ENCODE results near the gene CNKSR3. TPM values are rescaled to one million over a fixed set of nuclear protein-coding genes. Genes with fewer than 3 reads are reported as not detected.
A peak's percentile ranks its signal among the peaks of the same experiment; 100 is the strongest.

Gene CNKSR3
- polyA plus RNA-seq, 1 experiment: 5.2 TPM

- ChIA-PET POLR2A (no interaction called here), CTCF (interaction anchor here (1.5 kb wide), 1 partner anchor 16 kb away, joined by 3 read pairs; no protein-coding TSS in a partner anchor)
- H3K36me3 ChIP-seq (ENCODE audit: control insufficient read depth, insufficient read depth, low read length): no peaks in the 10 kb centered on the region
Measured at GRCh38 chr6:154503658-154504057, 6.8 kb downstream of the CNKSR3 start.

GRCh38 chr6:154502553-154502952 is 7.9 kb downstream of the CNKSR3 start:
- TF ChIP-seq CTCF (IDR thresholded peaks at IDR 0.05; ENCODE audit: insufficient read depth, low read depth, low read length): no peak
- Histone ChIP-seq H3K27me3 (ENCODE audit: control insufficient read depth, insufficient read depth, low read length) (no peaks in the 10 kb centered on the region), H3K4me3 (ENCODE audit: low read depth, low read length) (no peak overlapping the region), H3K36me3 (ENCODE audit: control insufficient read depth, insufficient read depth, low read length) (no peaks in the 10 kb centered on the region)
- no peak for DNase-seq (ENCODE audit: low read depth)
- POLR2A ChIA-PET: no interaction called here
- CTCF ChIA-PET: interaction anchor here (0.6 to 1.0 kb wide), 2 partner anchors 71 to 89 kb away, joined by 3 to 4 read pairs; no protein-coding TSS in a partner anchor

More at GRCh38 chr6:154503658-154504057, 6.8 kb downstream of the CNKSR3 start:
- H3K27me3 ChIP-seq (ENCODE audit: control insufficient read depth, insufficient read depth, low read length): no peaks in the 10 kb centered on the region
- H3K4me3 ChIP-seq (ENCODE audit: low read depth, low read length): no peak overlapping the region
- no peak for DNase-seq (ENCODE audit: low read depth)
- TF ChIP-seq CTCF (IDR thresholded peaks at IDR 0.05; ENCODE audit: insufficient read depth, low read depth, low read length): no peak

- ChIA-PET CTCF (interaction anchor here (0.6 to 1.7 kb wide), 2 partner anchors 11 to 294 kb away, joined by 3 to 8 read pairs; no protein-coding TSS in a partner anchor), POLR2A (no interaction called here)
Measured at GRCh38 chr6:154501578-154501868, 9.0 kb downstream of the CNKSR3 start.

GRCh38 chr6:154500769-154501577 is 9.5 kb downstream of the CNKSR3 start:
- DNase-seq (ENCODE audit: low read depth): no peak
- CTCF ChIA-PET: interaction anchor here (0.6 to 2.3 kb wide), 4 partner anchors 9 to 294 kb away, joined by 3 to 8 read pairs (median 5); partner anchors contain the start of gene CNKSR3
- Histone ChIP-seq H3K27me3 (ENCODE audit: control insufficient read depth, insufficient read depth, low read length) (no peaks in the 10 kb centered on the region), H3K4me3 (ENCODE audit: low read depth, low read length) (no peak overlapping the region), H3K36me3 (ENCODE audit: control insufficient read depth, insufficient read depth, low read length) (no peaks in the 10 kb centered on the region)
- POLR2A ChIA-PET: no interaction called here
- peak; percentile 23; the same call in 1 of the 2 replicates for TF ChIP-seq CTCF (IDR thresholded peaks at IDR 0.05; ENCODE audit: insufficient read depth, low read depth, low read length)

More at GRCh38 chr6:154501578-154501868, 9.0 kb downstream of the CNKSR3 start:
- no peak for DNase-seq (ENCODE audit: low read depth)
- Histone ChIP-seq H3K36me3 (ENCODE audit: control insufficient read depth, insufficient read depth, low read length) (no peaks in the 10 kb centered on the region), H3K4me3 (ENCODE audit: low read depth, low read length) (no peak overlapping the region), H3K27me3 (ENCODE audit: control insufficient read depth, insufficient read depth, low read length) (no peaks in the 10 kb centered on the region)
- TF ChIP-seq CTCF (IDR thresholded peaks at IDR 0.05; ENCODE audit: insufficient read depth, low read depth, low read length): no peak

- POLR2A ChIA-PET: no interaction called here
- no peak for TF ChIP-seq CTCF (IDR thresholded peaks at IDR 0.05; ENCODE audit: insufficient read depth, low read depth, low read length)
Measured at GRCh38 chr6:154499855-154500589, 10.5 kb downstream of the CNKSR3 start.

More at GRCh38 chr6:154499855-154500589, 10.5 kb downstream of the CNKSR3 start:
- H3K27me3 ChIP-seq (ENCODE audit: control insufficient read depth, insufficient read depth, low read length): no peaks in the 10 kb centered on the region
- CTCF ChIA-PET: interaction anchor here (0.6 to 2.3 kb wide), 4 partner anchors 10 to 171 kb away, joined by 3 to 8 read pairs (median 5); partner anchors contain the start of gene CNKSR3
- no peak overlapping the region for H3K4me3 ChIP-seq (ENCODE audit: low read depth, low read length)
- H3K36me3 ChIP-seq (ENCODE audit: control insufficient read depth, insufficient read depth, low read length): no peaks in the 10 kb centered on the region
- no peak for DNase-seq (ENCODE audit: low read depth)

All from BJ (cell line).